ENCODE measurements around the gene CALML5.

- TF ChIP-seq CTCF (conservative IDR thresholded peaks at IDR 0.05 in 1 of 2, IDR thresholded peaks at IDR 0.05 in 1 of 2; ENCODE audit: low read depth in 1 of 2, low read length in 2 of 2) (no peak), EZH2 (IDR thresholded peaks at IDR 0.05; ENCODE audit: low read length, missing control alignments) (no peak)
These were observed 46.7 kb upstream of the CALML5 start for GRCh38 chr10:5545778-5546710.
